Osteocyte (in vitro differentiated cells): ENCODE measurements around the gene TTC24. TPM values are rescaled to one million over a fixed set of nuclear protein-coding genes. Genes with fewer than 3 reads are reported as not detected.

Experiments
- DNase-seq: peaks from one replicate; pipeline ENCODE4 v3.0.0; 2021; ENCODE audit warnings: mixed read lengths; ENCODE audit not compliant: unreplicated experiment; ENCODE audit errors: extremely low spot score
- H3K27ac Mint-ChIP-seq: one replicate; pipeline ENCODE4 v1.8.0; 2021; ENCODE audit warnings: mild to moderate bottlenecking, mixed read lengths; ENCODE audit not compliant: unreplicated experiment
- H3K27me3 Mint-ChIP-seq: one replicate; pipeline ENCODE4 v1.8.0; 2021; ENCODE audit warnings: mixed read lengths; ENCODE audit not compliant: unreplicated experiment
- H3K36me3 Mint-ChIP-seq: one replicate; pipeline ENCODE4 v1.8.0; 2021; ENCODE audit warnings: mixed read lengths; ENCODE audit not compliant: unreplicated experiment
- H3K4me1 Mint-ChIP-seq: one replicate; pipeline ENCODE4 v1.8.0; 2021; ENCODE audit warnings: mixed read lengths; ENCODE audit not compliant: unreplicated experiment
- H3K4me3 Mint-ChIP-seq: one replicate; pipeline ENCODE4 v1.8.0; 2021; ENCODE audit warnings: mild to moderate bottlenecking, moderate library complexity, mixed read lengths; ENCODE audit not compliant: unreplicated experiment
- H3K9me3 Mint-ChIP-seq: one replicate; pipeline ENCODE4 v1.8.0; 2021; ENCODE audit warnings: mixed read lengths; ENCODE audit not compliant: unreplicated experiment
- CTCF ChIP-seq: fragments of 200-600 bp; sonication (generic); IDR thresholded peaks from 2 replicates; pipeline ENCODE4 v1.5.0; 2021; ENCODE audit warnings: antibody characterized with exemption, mild to moderate bottlenecking, moderate library complexity
- long read RNA-seq: library from polyadenylated mRNA; unstranded; transcript quantifications from one replicate; pipeline ENCODE4 v2.0.0, GENCODE V29; 2021
- total RNA-seq: library from RNA; stranded (reverse); gene quantifications from 2 replicates; pipeline ENCODE4 v1.2.1, GENCODE V29; 2021

The TTC24 gene
- not detected in 2 replicates for total RNA-seq
- long read RNA-seq: 0 reads

GRCh38 chr1:156579472-156579871, at the start of gene TTC24:
Gene TTC24 (plus strand): TSS chr1:156579723. CDS start chr1:156581365, 1,642 bp downstream.
- Mint-ChIP-seq H3K9me3 (no peaks in the 10 kb centered on the region), H3K4me3 (no peak within 1 kb of the TSS), H3K4me1 (peaks cover 2% of the 10 kb centered on the region), H3K36me3 (no peaks in the 10 kb centered on the region), H3K27me3 (peaks cover 8% of the 10 kb centered on the region), H3K27ac (no peak within 1 kb of the TSS)
- no peak for DNase-seq
- TF ChIP-seq CTCF: no peak

DNA sequence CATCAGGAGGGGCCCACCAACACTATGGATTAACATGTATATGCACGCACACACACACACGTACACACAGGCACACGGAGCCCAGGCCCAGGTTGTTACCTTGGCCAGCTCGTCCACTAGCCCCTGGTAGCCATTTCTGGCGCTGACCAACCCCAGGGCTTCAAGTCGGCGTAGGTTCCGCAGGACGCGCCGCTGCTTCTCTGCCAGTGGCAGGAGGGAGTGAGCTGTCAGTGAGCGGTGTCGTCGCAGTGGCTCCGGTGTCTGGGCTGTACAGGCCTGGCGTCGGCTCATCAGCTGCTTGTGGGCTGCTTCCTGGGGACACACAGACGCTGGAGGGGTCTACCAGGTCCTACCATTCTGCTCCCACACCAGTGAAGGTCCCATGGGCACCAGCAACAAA, 49.5 kb upstream of the TTC24 start:
- peaks cover 4% of the 10 kb centered on the region for H3K4me1 Mint-ChIP-seq
- TF ChIP-seq CTCF: no peak
- no peaks in the 10 kb centered on the region for H3K9me3 Mint-ChIP-seq
- DNase-seq: no peak
- H3K27ac Mint-ChIP-seq: no peak overlapping the region
- no peaks in the 10 kb centered on the region for H3K27me3 Mint-ChIP-seq
- H3K4me3 Mint-ChIP-seq: no peak overlapping the region
- H3K36me3 Mint-ChIP-seq: peaks cover 11% of the 10 kb centered on the region

DNA sequence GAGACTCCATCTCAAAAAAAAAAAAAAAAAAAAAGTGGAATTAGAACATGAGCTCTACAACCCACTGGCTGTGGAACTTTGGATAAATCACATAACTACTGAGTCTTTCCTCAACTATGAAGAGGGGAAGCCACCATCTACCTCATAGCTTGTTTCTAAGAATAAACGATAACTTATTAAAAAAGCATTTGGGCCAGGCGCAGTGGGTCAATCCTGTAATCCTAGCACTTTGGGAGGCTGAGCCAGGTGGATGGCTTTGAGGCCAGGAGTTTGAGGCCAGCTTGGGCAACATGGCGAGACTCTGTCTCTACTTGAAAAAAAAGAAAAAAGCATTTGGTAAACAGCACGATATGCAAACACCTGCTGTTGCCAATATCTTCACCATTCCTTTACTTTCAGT, 47.1 kb upstream of the TTC24 start:
- Mint-ChIP-seq H3K27ac (no peak overlapping the region), H3K9me3 (no peaks in the 10 kb centered on the region), H3K4me3 (no peak overlapping the region), H3K27me3 (no peaks in the 10 kb centered on the region), H3K4me1 (no peaks in the 10 kb centered on the region), H3K36me3 (peaks cover 9% of the 10 kb centered on the region)
- TF ChIP-seq CTCF: no peak
- no peak for DNase-seq

DNA sequence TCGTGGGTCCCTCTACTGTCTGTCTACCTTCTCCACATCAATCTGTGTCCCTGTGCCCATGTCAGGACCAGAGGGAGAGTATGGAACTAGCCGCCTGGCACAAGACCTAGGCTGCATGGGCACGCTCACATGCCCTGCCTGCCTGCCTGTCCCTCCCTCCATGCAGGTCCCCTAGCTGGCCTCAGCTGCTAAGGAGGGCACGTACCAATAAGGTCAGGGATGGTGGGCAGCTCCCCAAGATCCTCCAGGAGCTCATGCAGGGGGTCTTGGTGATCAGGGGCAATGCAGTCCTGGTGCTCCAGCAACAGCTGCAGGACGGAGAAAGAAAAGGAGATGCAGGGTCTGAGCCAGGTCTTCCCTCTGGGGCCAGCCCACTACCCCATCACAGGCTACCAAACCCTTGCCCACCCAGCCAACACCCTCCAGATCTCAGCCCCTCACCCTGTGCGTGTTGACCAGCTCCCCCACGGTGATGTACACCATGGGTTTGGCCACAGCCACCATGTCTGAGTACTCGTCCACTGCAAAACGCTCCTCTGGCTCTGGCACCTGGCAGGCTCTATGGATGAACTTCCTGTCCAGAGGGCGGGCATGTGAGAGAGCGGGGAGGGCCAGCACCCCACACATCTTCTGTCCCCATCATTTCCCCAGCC, 45.8 kb upstream of the TTC24 start:
- H3K4me1 Mint-ChIP-seq: no peaks in the 10 kb centered on the region
- H3K27ac Mint-ChIP-seq: no peak overlapping the region

More for the DNA sequence above, 45.8 kb upstream of the TTC24 start:
- TF ChIP-seq CTCF: no peak
- no peak for DNase-seq
- peaks cover 3% of the 10 kb centered on the region for H3K36me3 Mint-ChIP-seq
- no peak overlapping the region for H3K4me3 Mint-ChIP-seq
- no peaks in the 10 kb centered on the region for H3K9me3 Mint-ChIP-seq
- no peaks in the 10 kb centered on the region for H3K27me3 Mint-ChIP-seq
